Measurements from ENCODE around the gene LRRC1.
A peak's percentile ranks its signal among the peaks of the same experiment; 100 is the strongest.
"Not testable (repeated sequence)": the region's sequence is repeated elsewhere in the genome, so short reads cannot be mapped to it uniquely, and the experiment has no call there.

The LRRC1 gene

GRCh38 chr6:53786832-53787231 lies 8.0 kb upstream of the LRRC1 start:
- H3K4me3 ChIP-seq (ENCODE audit: low read depth, low read length), result no peak overlapping the region
- DNase-seq (ENCODE audit: low read depth), result no peak

- H3K4me3 ChIP-seq (ENCODE audit: low read depth, low read length), result no peak overlapping the region
- no peak for DNase-seq (ENCODE audit: low read depth)
Measured at GRCh38 chr6:53790886-53791285, 3.9 kb upstream of the LRRC1 start.

- DNase-seq (ENCODE audit: low read depth), result no peak
- no peak overlapping the region for H3K4me3 ChIP-seq (ENCODE audit: low read depth, low read length)
Measured at GRCh38 chr6:53792016-53792415, 2.8 kb upstream of the LRRC1 start.

- DNase-seq (ENCODE audit: low read depth), result no peak
- H3K4me3 ChIP-seq (ENCODE audit: low read depth, low read length), result peak overlapping the region; percentile 83
Measured at GRCh38 chr6:53792973-53793317, 1.9 kb upstream of the LRRC1 start.

- peak overlapping the region; percentile 83 for H3K4me3 ChIP-seq (ENCODE audit: low read depth, low read length)
- no peak for DNase-seq (ENCODE audit: low read depth)
Measured at GRCh38 chr6:53793318-53794136, 1.3 kb upstream of the LRRC1 start.

- DNase-seq (ENCODE audit: low read depth), result peak; percentile 55
- peak overlapping the region; percentile 83 for H3K4me3 ChIP-seq (ENCODE audit: low read depth, low read length)
Measured at GRCh38 chr6:53794137-53794719, 577 bp upstream of the LRRC1 start.

GRCh38 chr6:53795340-53795701 lies 516 bp downstream of the LRRC1 start:
- DNase-seq (ENCODE audit: low read depth), result no peak
- H3K4me3 ChIP-seq (ENCODE audit: low read depth, low read length), result peak overlapping the region; percentile 83

GRCh38 chr6:53795702-53796450 lies 1.1 kb downstream of the LRRC1 start:
- peak overlapping the region; percentile 83 for H3K4me3 ChIP-seq (ENCODE audit: low read depth, low read length)
- no peak for DNase-seq (ENCODE audit: low read depth)

GRCh38 chr6:53796451-53796780 lies 1.6 kb downstream of the LRRC1 start:
- peak overlapping the region; percentile 83 for H3K4me3 ChIP-seq (ENCODE audit: low read depth, low read length)

GRCh38 chr6:53796791-53797190 lies 2.0 kb downstream of the LRRC1 start:
- no peak overlapping the region for H3K4me3 ChIP-seq (ENCODE audit: low read depth, low read length)
- no peak for DNase-seq (ENCODE audit: low read depth)

More at GRCh38 chr6:53796451-53796780, 1.6 kb downstream of the LRRC1 start:
- DNase-seq (ENCODE audit: low read depth), result no peak

- no peak overlapping the region for H3K4me3 ChIP-seq (ENCODE audit: low read depth, low read length)
- no peak for DNase-seq (ENCODE audit: low read depth)
Measured at GRCh38 chr6:53797304-53797703, 2.5 kb downstream of the LRRC1 start.

- DNase-seq (ENCODE audit: low read depth), result no peak
Measured at GRCh38 chr6:53799340-53799739, 4.5 kb downstream of the LRRC1 start.

GRCh38 chr6:53801022-53801421 lies 6.2 kb downstream of the LRRC1 start:
- no peak overlapping the region for H3K4me3 ChIP-seq (ENCODE audit: low read depth, low read length)
- DNase-seq (ENCODE audit: low read depth), result no peak

More at GRCh38 chr6:53799340-53799739, 4.5 kb downstream of the LRRC1 start:
- no peak overlapping the region for H3K4me3 ChIP-seq (ENCODE audit: low read depth, low read length)

- DNase-seq (ENCODE audit: low read depth), result no peak
- H3K4me3 ChIP-seq (ENCODE audit: low read depth, low read length), result no peak overlapping the region
Measured at GRCh38 chr6:53802582-53802981, 7.8 kb downstream of the LRRC1 start.

GRCh38 chr6:53803081-53803860 lies 8.5 kb downstream of the LRRC1 start:
- no peak for DNase-seq (ENCODE audit: low read depth)

GRCh38 chr6:53805016-53805415 lies 10.2 kb downstream of the LRRC1 start:
- no peak for DNase-seq (ENCODE audit: low read depth)
- H3K4me3 ChIP-seq (ENCODE audit: low read depth, low read length), result no peak overlapping the region

More at GRCh38 chr6:53803081-53803860, 8.5 kb downstream of the LRRC1 start:
- no peak overlapping the region for H3K4me3 ChIP-seq (ENCODE audit: low read depth, low read length)

GRCh38 chr6:53805725-53806124 lies 10.9 kb downstream of the LRRC1 start:
- no peak for DNase-seq (ENCODE audit: low read depth)
- H3K4me3 ChIP-seq (ENCODE audit: low read depth, low read length), result no peak overlapping the region

- DNase-seq (ENCODE audit: low read depth); H3K4me3 ChIP-seq (ENCODE audit: low read depth, low read length): not testable (repeated sequence)
Measured at GRCh38 chr6:53807606-53808005, 12.8 kb downstream of the LRRC1 start.

GRCh38 chr6:53808302-53808881 lies 13.6 kb downstream of the LRRC1 start:
- no peak for DNase-seq (ENCODE audit: low read depth)
- no peak overlapping the region for H3K4me3 ChIP-seq (ENCODE audit: low read depth, low read length)

Data from skeletal muscle cell (primary cell).